ENCODE results near the gene TSTD2.

Gene TSTD2

GRCh38 chr9:97571664-97572063 lies 61.5 kb downstream of the TSTD2 start:
- TF ChIP-seq, protein P1, sequence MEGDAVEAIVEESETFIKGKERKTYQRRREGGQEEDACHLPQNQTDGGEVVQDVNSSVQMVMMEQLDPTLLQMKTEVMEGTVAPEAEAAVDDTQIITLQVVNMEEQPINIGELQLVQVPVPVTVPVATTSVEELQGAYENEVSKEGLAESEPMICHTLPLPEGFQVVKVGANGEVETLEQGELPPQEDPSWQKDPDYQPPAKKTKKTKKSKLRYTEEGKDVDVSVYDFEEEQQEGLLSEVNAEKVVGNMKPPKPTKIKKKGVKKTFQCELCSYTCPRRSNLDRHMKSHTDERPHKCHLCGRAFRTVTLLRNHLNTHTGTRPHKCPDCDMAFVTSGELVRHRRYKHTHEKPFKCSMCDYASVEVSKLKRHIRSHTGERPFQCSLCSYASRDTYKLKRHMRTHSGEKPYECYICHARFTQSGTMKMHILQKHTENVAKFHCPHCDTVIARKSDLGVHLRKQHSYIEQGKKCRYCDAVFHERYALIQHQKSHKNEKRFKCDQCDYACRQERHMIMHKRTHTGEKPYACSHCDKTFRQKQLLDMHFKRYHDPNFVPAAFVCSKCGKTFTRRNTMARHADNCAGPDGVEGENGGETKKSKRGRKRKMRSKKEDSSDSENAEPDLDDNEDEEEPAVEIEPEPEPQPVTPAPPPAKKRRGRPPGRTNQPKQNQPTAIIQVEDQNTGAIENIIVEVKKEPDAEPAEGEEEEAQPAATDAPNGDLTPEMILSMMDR (IDR thresholded peaks at IDR 0.05; ENCODE audit: control insufficient read depth, extremely low read depth, insufficient read depth): no peak
- DNase-seq (ENCODE audit: low read depth): no peak

DNA sequence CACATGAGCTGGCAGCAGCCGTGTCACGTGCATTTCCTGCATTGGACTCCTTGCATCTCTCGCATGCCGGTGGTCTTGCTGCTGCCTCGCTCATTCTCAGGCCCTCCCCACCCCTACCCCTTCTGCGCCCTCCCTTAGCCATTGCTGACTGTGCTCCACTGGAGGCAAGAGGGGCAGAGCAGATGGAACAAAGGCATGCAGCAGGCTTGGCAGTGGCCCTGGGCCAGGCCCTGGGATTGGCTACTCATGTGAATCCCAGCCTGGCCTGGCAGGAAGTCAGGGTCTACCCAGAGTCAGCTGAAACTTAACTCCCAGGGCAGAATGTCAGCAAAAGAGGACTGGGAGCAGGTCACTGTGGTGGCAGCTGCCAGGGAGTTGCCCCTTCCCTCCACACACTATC lies 62.3 kb downstream of the TSTD2 start:
- no peak overlapping the region for H3K4me3 ChIP-seq (ENCODE audit: low read depth, low read length)
- TF ChIP-seq, protein P1 (IDR thresholded peaks at IDR 0.05; ENCODE audit: control insufficient read depth, extremely low read depth, insufficient read depth): no peak
- DNase-seq (ENCODE audit: low read depth): no peak

More at GRCh38 chr9:97571664-97572063, 61.5 kb downstream of the TSTD2 start:
- H3K4me3 ChIP-seq (ENCODE audit: low read depth, low read length): no peak overlapping the region

- DNase-seq (ENCODE audit: low read depth): no peak
- TF ChIP-seq, protein P1 (IDR thresholded peaks at IDR 0.05; ENCODE audit: control insufficient read depth, extremely low read depth, insufficient read depth): no peak
- no peak overlapping the region for H3K4me3 ChIP-seq (ENCODE audit: low read depth, low read length)
Measured at GRCh38 chr9:97568461-97569275, 64.5 kb downstream of the TSTD2 start.

GRCh38 chr9:97567894-97568202 lies 65.3 kb downstream of the TSTD2 start:
- TF ChIP-seq, protein P1 (IDR thresholded peaks at IDR 0.05; ENCODE audit: control insufficient read depth, extremely low read depth, insufficient read depth): no peak
- no peak for DNase-seq (ENCODE audit: low read depth)
- H3K4me3 ChIP-seq (ENCODE audit: low read depth, low read length): no peak overlapping the region

GRCh38 chr9:97567182-97567893 lies 65.8 kb downstream of the TSTD2 start:
- peak; percentile 85 for DNase-seq (ENCODE audit: low read depth)
- no peak overlapping the region for H3K4me3 ChIP-seq (ENCODE audit: low read depth, low read length)
- TF ChIP-seq, protein P1 (IDR thresholded peaks at IDR 0.05; ENCODE audit: control insufficient read depth, extremely low read depth, insufficient read depth): no peak

DNA sequence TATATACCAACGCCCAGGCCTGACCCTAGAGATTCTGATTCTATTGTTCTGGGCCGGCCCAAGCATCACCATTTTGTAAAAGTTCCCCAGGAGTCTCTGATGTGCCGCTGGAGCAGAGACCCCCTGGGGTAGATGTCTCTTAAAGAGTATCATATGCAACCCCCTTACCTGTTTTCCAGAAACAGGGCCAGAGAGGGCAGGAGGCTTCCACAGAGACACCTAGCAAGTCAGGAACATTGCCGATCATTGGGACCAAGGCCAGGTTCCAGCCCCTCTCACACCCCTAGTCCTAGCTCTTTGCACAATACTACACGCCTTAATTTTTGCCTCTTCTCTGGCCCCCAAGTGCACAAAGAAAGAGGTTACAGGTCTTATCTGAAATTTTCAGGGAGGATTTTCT lies 67.9 kb downstream of the TSTD2 start:
- TF ChIP-seq, protein P1 (IDR thresholded peaks at IDR 0.05; ENCODE audit: control insufficient read depth, extremely low read depth, insufficient read depth): no peak
- DNase-seq (ENCODE audit: low read depth): no peak
- no peak overlapping the region for H3K4me3 ChIP-seq (ENCODE audit: low read depth, low read length)

Measured in LNCaP clone FGC (cell line).